Measurements from ENCODE around the gene RPL5. TPM values are rescaled to one million over a fixed set of nuclear protein-coding genes. Genes with fewer than 3 reads are reported as not detected.

RPL5 gene
- total RNA-seq, 1 donor from 2014 or later, result 965 TPM

DNA sequence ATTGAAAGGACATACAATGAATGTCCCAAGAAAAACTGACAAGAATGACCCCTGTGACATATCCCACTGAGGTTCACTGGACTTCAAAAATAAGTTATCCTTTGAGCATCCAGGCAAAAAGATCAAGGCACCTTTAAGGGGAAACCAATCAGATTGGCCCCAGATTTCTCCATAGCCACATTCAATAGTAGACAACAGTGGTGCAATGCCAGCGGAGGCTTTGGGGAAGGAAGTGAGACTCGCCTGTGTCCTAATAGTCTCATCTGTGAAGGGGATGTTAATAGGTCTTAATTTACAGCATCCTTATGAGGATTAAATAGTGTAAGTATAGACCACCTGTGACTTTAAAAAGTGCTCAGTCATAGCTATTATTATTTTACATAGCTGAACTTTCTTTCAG is 21.5 kb downstream of the RPL5 start:
- no peak for DNase-seq (ENCODE audit: extremely low read depth, low read depth, low spot score)

DNA sequence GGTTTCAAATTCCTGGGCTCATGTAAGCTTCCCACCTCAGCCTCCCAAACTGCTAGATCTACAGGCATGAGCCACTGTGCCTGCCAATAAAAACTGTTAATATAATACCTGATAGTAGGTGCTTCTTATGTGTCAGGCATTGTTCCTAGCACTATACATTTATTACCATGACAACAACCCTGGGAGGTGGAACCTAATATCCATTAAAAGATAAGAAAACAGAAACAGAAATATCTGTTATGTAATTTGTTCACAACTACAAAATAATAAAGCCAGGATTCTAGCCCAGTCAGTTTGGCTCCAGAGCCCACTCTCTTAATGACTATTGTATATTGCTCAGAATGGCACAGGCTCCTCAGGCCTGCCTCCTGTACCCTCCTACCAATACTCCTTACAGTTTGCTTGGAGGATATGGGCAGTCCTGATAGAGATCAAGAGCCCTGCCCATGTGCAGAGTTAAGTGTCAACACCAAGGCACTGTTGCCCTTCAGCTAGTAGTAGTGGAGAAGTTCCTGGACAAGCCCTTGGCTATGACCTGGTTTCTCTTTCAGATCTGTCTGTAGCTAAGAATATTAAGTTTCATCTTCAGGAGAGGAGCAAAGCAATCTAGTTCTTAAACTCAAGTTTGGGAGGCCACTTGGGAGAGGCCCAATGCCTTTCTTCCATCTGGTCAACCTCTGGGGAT is 22.4 kb downstream of the RPL5 start:
- no peak for DNase-seq (ENCODE audit: extremely low read depth, low read depth, low spot score)

DNA sequence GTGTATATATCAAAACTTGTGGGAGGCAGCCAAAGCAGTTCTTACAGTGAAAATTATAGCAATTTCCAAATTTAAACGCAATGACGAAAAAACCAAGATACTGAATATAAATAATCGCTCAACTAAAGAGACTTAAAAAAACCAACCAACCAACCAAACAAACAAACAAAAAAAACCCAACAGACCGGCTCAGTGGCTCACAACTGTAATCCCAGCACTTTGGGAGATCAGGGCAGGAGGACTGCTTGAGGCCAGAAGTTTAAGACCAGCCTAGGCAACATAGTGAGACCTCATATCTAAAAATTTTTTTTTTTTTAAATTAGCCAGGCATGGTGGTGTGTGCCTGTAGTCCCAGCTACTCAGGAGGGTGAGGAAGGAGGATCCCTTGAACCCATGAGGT is 23.4 kb downstream of the RPL5 start:
- no peak for DNase-seq (ENCODE audit: extremely low read depth, low read depth, low spot score)

DNA sequence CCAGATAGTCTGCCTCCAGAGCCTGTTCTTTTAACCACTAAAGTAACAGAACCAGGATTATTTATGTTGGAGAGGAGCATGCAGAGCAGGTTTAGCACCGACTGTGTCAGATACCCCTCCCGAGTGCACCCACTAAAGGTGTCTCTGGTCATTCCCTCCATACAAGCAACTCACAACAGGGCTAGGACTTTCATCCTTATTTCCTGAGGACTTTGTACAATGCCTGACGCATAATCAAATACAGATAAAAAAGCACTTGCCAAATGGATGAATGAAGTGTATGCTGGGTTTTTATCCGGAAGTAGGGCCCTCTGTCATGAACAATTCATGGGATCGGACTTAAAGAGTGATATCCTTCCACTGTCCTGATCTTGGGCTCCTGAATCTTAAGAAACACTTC is 26.0 kb downstream of the RPL5 start:
- no peak for DNase-seq (ENCODE audit: extremely low read depth, low read depth, low spot score)

DNA sequence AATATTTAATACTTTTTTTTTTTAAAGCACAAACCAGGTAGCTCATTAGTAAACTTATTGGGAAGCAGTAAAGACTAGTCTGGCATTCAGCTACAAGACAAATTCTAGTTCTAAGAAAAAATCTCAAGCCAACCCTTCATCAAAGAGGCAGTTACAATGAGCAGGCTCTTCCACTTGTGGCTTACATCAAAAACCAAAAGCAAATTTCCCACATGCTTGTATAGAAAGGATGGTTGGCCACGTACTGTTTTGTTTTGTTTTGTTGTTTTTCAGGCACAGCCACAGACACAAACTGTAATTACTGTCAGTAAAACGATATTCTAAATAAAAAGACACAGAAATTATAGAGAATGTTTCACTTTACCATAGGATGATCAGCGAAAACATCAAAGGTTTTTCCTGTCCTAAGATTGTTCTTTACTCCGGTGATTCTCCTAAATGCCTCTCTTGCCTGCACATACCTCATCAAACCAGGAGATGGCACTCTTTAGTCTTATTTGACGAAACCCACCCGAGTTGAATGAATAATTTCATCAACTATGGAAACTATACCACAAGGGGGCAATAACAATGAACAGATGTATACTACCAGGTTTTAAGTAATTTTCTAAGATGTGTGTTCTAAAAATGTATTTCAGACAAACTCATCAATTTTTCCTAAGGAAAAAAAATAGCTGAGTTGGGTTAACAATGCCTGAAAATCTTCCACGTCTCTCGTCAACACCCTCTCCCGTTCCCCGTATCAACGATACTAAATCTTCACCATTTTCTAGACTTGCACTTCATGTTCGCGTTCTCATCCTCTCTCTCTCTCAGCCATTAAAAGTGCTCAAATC is 26.9 kb downstream of the RPL5 start:
- DNase-seq (ENCODE audit: extremely low read depth, low read depth, low spot score), result peak; percentile 68

DNA sequence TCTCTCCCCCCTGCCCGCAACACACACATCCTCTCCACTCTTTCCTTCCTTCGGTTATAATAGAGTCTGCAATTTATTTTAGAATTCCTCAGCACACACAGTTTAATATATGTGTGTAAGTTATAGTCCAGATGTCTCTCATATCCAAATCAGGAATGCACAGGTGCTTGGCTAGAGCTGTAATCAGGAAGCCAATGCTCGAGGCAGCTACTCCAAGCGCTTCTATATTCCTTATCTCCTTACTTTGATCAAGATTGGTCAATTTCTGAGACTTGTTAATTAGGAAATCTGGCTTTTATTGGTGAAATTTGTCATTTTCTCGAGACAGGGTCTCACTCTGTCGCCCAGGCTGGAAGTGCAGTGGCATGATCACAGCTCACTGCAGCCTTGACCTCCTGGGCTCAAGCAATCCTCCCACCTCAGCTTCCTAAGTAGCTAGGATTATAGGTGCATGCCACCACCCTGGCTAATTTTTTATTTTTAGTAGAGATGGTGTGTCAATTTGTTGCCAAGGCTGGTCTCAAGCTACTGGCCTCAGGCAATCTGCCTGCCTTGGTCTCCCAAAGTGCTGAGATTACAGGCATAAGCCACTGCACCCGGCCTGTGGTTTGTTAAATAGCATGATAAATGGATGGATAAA is 27.7 kb downstream of the RPL5 start:
- DNase-seq (ENCODE audit: extremely low read depth, low read depth, low spot score), result no peak

DNA sequence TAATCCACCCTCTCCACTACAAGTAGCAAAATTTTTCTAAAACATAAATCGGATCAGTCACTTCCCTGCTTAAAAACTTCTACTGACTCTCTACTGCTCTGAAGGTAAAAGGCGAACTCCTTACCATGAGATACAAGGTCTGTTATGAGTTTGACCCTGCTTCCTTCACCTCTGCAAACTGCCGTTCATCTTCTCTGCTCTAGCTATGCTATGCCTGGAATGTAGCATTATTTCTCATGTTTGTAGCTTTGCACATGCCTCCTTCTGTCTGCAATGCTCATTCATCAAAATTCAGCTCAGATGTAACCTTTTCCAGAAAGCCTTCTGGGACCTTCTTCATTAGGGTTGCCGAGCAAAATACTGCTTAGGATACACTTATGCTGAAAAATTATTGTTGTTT is 30.8 kb downstream of the RPL5 start:
- DNase-seq (ENCODE audit: extremely low read depth, low read depth, low spot score), result no peak

DNA sequence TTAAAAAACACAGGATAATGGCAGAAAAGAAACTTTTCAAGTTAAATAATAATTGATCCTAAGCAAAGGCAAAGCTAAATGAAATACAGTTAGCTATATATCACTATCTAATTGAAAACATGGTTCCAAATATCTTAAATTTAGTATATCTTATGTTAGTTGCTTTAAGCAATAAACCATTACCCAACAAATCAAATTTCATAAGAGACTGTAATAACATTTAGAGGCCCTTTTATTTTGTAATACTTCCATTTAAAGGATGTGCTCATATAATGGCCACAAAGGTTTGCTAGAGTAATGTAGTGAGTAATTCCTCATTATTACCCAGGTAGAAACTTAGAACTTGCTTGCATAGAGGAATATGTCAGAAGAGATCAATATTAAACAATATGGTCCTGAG is 32.3 kb downstream of the RPL5 start:
- DNase-seq (ENCODE audit: extremely low read depth, low read depth, low spot score), result no peak

DNA sequence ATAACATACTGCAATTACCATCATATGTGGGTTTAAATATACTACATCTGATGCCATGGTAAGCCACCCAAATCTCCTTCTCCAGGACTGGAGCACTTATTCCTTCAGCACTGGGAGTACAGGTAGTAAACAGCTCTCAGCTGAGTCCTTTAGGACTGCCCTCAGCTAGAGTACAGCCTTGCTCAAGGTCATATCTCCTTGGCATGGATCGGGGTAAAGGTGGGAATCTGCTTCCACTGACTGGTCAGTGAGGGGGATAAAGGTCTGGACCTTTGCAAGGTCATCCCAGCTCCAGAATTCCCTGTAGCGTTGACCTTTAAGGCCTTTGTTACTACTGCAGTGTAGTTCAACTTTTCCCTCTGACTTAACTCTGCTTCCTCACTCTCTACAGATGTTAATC is 38.8 kb downstream of the RPL5 start:
- no peak for DNase-seq (ENCODE audit: extremely low read depth, low read depth, low spot score)

DNA sequence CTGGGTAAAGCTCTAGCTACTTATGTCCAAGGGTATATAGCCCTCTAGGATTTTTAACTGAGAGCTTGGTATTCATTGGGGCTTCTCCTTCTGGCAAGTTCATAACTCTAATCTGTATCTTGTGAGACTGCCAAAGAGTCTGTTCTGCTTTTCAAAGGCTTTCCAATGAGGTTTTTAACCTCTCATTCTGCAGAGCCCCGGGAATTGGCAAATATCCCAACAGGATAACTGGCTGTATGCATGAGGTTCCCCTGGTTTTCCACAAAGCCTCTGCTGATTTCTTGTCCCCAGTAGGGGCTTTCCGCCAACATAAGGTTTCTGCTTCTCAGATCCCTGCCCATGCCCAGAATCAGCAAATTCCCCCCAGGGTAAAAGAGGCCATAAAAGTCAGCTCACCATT is 40.9 kb downstream of the RPL5 start:
- DNase-seq (ENCODE audit: extremely low read depth, low read depth, low spot score), result no peak

DNA sequence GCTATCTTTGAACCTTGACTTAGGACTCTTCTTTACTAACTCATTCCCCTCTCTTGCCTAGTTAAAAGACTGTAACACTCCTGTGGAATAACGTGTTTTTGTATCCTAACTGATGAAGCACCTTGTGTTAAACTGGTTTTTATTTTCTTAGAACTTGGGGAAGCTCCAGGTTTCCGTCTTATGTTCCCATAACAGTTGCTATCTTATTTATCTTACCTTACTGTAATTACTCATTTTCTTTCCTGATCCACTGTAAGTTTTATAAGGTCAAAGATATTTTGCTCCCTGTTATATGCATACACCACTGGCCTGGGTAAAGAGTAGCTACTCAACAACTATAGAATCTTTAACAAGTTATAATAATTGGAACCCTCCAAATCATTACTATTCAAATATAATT is 43.1 kb downstream of the RPL5 start:
- DNase-seq (ENCODE audit: extremely low read depth, low read depth, low spot score), result no peak

DNA sequence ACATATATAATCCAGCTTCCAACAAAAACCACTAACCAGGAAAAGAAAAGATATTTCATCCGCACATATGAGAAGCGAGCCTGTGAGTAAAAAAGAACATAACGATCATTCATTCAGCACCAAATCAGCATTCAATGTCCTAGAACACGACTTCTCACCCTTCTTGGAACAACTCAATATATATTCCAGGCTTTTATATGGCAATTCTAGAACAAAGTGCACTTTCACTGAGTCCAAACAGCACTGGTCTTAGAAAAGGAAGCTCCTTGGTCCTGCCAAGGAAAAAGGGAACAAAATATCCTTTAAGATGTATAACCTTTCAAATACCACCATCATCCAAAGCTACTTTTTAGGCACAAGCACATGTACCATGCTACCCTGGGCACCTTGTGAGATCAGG is 44.5 kb downstream of the RPL5 start:
- no peak for DNase-seq (ENCODE audit: extremely low read depth, low read depth, low spot score)

DNA sequence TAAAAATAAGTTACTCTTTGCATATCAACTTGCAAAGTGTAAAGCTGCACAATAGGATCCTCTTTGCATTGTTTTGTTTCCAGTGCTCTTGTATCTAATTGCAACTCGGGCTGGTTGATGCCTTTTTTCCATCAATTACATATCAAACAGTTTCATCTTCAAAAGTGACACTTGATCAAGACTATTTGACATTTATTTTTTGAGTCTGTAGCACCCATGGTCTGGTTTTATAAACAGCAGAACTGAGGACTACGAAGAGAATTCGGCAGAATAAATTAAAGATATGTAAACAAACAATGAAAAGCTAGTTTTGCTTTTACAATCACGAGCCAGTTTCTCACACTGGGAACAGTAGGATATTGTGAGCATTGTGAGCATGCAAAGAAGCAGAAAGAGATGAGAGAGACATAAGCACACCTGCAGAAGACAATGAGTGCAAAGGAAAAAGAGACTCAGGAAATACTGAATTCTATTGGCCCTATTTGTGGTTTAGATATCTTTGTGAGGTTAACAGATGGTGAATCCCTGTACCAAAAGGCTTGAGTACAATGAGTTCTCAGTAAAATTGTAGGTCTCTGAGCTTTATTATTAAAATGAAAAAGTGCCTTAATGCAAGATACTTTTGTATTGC is 45.4 kb downstream of the RPL5 start:
- no peak for DNase-seq (ENCODE audit: extremely low read depth, low read depth, low spot score)

DNA sequence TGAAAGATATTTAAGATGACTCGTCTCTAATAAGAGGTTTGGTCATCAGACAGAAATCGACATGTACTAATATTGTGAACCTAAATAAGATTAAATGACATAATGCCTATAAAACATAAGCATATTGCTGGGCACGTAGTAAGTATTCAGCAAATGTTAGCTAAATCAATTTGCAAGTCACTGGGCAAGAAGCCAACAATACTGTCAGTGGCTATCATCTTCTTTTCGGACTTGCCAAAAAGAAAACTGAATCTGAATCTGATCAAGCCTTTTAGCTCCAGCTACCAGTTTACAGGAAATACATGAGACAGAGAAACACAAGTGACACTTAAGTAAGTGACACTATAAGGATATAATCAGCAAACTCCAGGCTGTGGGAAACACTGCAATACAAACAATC is 46.0 kb downstream of the RPL5 start:
- DNase-seq (ENCODE audit: extremely low read depth, low read depth, low spot score), result no peak

DNA sequence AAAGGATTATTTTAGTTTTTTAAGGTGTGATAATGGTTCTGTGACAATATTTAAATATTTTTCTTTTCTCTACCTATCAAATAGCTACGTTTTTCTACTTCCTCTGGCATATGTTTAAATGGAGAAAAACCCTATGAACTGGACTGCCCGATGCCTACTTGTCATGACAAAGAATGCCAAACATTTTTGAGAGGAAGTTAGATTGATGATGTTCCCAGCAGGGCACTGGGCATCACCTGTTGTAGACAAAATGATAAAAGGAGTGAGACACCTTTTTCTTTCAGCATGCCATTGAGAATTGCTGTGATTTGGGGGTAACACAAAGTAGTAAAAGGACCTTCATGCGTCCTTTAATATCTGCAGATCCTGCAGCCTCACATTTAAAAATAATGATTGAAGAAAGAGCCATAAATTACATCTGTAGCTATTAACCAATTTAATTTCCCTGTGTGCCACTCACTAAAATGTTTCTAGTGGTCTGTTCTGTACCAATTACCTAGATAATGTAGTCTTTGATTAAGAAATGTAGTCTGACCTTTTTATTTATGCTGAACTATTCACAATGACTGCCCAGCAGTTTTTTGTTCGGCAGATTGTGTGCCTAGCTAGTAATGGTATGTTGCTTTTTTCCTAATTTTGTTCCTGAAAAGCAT is 47.6 kb downstream of the RPL5 start:
- DNase-seq (ENCODE audit: extremely low read depth, low read depth, low spot score), result no peak

DNA sequence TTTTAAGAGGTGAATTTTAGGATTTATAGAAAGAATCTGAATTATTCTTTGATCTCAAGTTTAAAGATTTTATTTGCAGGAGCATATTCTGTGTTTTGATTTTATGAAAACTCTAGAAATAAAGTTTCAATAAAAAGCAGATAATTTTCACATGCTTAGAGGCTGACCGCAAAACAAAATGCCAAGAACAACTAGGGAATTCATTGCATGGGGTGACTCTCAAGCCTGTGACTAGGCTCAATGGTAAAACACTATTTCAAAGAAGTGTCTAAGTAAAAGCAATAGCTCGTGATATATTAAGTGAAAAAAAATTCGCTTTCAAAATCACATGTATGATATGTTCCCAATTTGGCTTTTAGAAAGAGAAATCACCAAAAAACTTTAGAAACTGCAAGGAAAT is 49.6 kb downstream of the RPL5 start:
- no peak for DNase-seq (ENCODE audit: extremely low read depth, low read depth, low spot score)

DNA sequence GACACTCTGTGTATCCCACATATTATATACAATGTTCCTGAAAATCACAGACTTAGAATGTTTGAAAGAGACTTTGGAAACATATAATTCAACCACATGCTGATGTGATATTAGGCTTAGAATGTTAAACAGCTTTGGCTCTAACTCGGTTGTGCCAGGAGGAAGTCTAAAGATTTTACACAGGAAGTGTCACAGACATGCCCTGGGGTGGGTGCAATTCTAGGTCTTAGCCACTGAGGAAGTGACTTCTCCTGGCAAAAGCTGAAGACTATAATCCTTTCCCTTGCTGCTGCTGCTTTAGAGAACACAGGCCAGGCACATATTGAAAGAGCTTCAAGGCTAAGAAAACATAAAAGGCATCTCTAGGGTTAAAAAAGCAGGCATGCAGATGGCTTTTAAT is 51.0 kb downstream of the RPL5 start:
- DNase-seq (ENCODE audit: extremely low read depth, low read depth, low spot score), result no peak

DNA sequence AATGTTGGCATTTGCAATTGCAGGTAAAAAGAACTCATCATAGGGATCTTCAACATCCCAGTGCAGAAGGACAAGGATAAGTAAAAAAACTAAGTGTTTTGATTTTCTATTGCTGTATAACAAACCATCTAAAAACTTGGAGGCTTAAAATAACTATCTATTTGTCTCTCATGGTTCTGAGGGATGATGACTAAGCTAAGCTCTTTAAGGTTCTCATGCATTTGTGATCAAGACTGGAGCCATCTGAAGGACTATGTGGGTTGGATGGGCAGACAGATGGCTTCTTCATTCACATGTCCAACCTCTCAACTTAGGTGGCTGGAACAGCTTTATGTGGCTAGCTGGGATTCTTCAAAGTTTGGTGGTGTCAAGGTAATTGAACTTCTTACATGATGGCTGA is 51.5 kb downstream of the RPL5 start:
- DNase-seq (ENCODE audit: extremely low read depth, low read depth, low spot score), result no peak

DNA sequence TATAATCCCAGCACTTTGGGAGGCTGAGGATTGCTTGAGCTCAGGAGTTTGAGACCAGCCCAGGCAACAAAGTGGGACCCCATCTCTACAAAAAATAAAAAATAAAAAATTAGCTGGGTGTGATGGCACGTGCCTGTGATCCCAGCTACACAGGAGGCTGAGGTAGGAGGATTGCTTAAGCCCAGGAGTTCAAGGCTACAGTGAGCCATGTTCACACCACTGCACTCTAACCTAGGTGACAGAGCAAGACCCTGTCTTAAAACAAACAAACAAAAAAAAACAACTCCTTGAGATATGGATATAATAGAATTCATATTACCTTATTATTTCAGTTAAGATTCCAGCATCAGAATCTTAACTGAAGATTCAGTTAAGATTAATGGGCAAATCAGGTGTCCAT is 52.4 kb downstream of the RPL5 start:
- DNase-seq (ENCODE audit: extremely low read depth, low read depth, low spot score), result no peak

DNA sequence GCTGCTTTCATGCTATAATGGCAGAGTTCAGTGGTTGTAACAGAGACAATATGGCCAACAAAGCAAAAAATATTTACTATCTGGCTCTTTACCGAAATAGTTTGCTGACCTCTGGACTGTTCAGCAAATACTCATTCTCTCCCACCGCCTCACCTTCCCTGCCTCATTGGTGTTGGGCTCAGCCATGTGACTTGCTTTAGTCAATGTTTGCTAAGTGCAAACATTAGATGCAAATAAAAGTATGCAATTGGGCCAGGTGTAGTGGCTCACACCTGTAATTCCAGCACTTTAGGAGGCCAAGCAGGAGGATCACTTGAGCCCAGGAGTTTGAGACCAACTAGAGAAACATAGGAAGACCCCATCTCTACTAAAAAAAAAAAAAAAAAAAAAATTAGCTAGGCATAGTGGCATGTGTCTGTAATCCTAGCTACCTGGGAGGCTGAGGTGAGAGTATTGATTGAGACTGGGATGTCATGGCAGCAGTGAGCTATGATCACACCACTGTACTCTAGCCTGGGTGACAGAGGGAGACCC is 55.1 kb downstream of the RPL5 start:
- no peak for DNase-seq (ENCODE audit: extremely low read depth, low read depth, low spot score)

DNA sequence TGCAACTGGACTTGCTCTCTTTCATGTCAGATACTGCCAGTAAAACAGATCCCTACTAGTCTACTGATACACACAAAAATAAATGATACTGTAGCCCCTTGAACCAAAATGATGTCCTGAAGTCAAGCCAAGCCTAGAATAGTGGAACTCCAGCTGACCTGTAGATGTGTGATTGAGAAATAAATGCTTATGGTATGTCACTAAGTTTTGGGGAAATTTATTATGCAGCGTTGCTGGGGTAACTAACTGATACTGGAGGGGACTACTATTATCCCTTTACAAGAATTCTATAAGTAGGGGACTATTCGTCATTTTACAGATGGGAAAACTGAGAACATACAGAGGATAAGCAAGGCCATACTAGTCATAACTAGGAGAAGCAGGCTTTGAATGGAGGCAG is 55.6 kb downstream of the RPL5 start:
- DNase-seq (ENCODE audit: extremely low read depth, low read depth, low spot score), result no peak
